Fibroblast of the aortic adventitia (primary cell): ENCODE measurements around the gene POLR2L. TPM values are rescaled to one million over a fixed set of nuclear protein-coding genes. Genes with fewer than 3 reads are reported as not detected.

Source experiments
- DNase-seq: peaks from one replicate; pipeline ENCODE4 v3.0.0-alpha.2; 2010; ENCODE audit warnings: low read depth
- H3K4me3 ChIP-seq: 2 replicates; pipeline ENCODE4 v1.5.1; 2011; ENCODE audit warnings: low read depth, mild to moderate bottlenecking, control low read depth, low read length, moderate library complexity
- total RNA-seq: library from RNA; depleted of rRNA; stranded (reverse); fragments of >200 nt; gene quantifications from 2 replicates; pipeline ENCODE4 v1.2.3, GENCODE V29; 2012; ENCODE audit warnings: low replicate concordance
- TF ChIP-seq, protein P1 (sequence below): IDR thresholded peaks from 2 replicates; pipeline ENCODE4 v1.5.1; 2011; ENCODE audit warnings: mild to moderate bottlenecking, low read length, control low read depth, inconsistent platforms; ENCODE audit not compliant: insufficient read depth

The POLR2L gene
- total RNA-seq, 1 donor = 135 TPM

DNA sequence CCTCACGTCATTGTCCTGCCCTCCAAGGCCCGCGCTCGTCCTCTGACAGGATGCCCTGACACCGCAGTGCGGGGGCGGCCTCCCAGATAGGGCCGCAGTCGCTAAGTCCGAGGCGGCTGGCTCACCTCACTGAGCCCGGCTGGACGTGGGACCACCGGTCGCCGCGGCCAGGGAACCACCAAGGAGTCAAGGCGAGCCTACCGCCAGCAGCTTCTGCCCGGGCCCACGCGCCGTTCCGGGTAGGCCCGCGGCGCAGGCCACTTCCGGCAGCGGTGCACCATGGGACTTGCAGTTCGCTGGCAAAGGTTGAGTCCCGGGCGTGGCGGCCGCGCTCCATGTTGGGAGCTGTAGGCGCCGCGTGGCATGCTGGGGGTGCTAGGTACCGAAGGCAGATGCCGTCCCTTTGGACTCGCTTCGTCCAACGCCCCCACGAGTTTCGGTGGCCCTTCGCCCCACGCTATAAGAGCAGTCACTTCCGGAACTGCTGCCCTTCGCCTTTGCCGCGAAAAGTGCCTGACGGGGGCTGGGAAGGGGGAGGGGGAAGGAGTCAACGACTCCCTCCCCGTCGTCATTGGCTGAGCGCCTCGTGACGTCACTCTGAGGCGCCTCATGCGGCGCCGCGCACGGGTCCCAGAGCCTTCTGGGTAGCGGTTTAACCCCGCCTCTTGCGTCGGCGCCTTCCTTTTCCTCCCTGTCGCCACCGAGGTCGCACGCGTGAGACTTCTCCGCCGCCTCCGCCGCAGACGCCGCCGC lies 32.9 kb downstream of the POLR2L start, which contains the start of gene RPLP2:
TSS of gene RPLP2 (plus strand) at position 681 of the 753 bp plus-strand sequence. CDS start 268 bp downstream, outside the sequence.
- DNase-seq = peak; percentile 96
- TF ChIP-seq, protein P1, sequence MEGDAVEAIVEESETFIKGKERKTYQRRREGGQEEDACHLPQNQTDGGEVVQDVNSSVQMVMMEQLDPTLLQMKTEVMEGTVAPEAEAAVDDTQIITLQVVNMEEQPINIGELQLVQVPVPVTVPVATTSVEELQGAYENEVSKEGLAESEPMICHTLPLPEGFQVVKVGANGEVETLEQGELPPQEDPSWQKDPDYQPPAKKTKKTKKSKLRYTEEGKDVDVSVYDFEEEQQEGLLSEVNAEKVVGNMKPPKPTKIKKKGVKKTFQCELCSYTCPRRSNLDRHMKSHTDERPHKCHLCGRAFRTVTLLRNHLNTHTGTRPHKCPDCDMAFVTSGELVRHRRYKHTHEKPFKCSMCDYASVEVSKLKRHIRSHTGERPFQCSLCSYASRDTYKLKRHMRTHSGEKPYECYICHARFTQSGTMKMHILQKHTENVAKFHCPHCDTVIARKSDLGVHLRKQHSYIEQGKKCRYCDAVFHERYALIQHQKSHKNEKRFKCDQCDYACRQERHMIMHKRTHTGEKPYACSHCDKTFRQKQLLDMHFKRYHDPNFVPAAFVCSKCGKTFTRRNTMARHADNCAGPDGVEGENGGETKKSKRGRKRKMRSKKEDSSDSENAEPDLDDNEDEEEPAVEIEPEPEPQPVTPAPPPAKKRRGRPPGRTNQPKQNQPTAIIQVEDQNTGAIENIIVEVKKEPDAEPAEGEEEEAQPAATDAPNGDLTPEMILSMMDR = no peak
- peak within 1 kb of the TSS; percentile 88 for H3K4me3 ChIP-seq

DNA sequence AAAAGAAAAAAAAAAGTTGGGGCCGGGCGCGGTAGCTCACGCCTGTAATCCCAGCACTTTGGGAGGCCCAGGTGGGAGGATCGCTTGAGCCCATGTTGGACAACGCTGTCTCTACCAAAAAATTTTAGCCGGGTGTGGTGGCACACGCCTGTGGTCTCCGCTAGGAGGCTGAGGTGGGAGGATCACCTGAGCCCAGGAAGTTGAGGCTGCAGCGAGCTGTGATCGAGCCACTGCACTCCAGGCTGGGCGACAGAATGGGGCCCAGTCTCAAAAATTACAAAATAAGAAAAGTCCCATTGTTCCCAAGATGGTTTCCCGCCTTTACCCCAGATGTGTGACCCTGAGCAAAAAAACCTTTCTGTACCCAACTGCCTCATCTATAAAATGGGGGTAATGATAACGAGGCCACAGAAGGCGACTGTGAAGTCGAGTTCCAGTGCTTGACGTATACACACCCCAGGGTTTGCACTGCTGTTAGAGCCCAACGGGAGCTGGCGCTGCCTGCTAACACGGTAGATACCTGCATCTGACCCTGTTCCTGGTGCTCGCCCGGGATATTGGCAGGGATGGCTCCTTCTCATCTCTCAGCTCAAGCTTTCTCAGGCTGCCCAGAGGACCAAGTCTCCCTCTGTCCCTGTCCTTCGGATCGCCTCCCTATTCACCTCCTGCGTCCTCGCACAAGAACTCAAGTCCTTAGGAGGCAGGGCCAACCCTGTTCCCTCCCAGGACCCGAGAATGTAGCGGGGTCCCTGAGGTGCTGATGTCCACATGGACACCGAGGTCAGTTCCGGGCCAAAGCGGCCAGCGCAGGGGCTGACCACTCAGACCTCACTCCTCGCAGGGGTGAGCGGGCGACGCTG lies 33.7 kb downstream of the POLR2L start:
- no peak for DNase-seq
- H3K4me3 ChIP-seq = peak overlapping the region; percentile 88
- TF ChIP-seq, protein P1 = no peak

DNA sequence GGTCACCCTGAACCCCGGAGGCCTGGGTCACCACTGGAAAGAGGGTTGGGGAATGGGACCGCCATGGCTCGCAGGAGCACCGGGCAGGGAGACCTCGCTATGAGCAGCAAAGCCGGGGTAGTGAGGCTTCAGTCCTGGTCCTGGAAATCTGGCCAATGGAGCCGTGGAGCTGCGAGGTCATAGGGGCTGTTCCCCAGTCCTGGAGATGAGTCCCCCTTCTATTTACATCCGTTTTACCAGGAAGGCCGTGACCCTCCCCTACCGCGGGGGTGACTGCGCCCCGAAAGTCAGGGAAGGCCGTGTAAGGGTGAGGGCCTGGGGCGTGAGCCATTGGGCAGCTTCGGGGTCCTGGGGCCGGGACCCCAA lies 37.7 kb downstream of the POLR2L start:
- no peak for DNase-seq
- peak overlapping the region; percentile 68 for H3K4me3 ChIP-seq
- TF ChIP-seq, protein P1 = no peak

DNA sequence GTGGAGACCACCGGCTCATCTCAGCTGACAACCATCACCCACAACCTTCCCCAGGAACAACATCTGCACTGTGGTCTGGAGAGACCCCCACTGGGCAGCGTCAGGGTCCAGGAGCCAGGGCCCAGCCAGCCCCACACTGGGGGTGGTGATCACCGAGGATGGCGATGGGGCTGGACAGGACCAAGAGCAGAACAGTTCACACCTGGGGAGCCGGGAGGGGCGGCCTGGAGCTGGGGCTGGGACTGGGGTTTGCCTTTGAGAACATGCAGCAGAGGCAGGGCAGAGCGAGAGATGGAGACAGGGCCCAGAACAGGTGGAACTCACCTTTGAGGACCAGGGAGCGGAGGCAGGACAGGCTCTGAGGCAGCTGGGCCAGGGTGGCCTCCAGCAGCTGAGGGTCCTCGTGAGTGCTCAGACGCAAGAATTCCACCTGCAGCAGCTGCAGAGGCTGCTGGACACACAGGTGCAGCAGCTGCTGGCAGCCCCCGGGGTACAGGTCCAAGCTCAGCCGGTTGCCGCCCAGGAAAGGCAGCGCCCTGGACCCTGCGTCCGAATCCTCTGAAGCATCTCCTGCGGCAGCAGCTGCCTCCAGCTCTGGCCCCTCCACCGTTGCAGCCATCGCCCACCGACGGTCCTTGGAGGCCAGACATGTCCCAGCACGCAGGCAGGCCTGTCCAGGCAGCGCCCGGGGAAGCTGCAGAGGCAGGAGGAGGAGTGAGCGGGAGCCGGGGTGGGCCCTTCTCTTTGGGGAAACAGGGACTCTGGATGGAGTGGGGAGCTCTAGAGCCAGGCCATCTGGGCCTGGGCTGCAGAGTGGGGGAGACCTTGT lies 38.3 kb downstream of the POLR2L start:
- peak overlapping the region; percentile 68 for H3K4me3 ChIP-seq
- DNase-seq = no peak
- TF ChIP-seq, protein P1 = no peak

DNA sequence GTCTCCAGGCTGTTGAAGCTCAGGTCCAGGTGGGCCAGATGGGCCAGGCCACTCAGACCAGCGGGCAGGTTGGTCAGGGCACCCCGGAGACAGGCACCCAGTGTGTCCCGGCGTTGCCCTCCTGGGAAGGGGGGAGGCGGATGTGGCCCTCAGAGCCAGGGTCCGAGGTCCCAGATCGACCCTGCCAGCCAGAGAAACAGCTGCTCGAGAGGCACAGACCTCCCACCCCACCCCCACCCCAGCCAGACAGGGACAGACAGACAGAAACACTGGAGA lies 38.9 kb downstream of the POLR2L start:
- H3K4me3 ChIP-seq = peak overlapping the region; percentile 68
- TF ChIP-seq, protein P1 = no peak
- DNase-seq = no peak

DNA sequence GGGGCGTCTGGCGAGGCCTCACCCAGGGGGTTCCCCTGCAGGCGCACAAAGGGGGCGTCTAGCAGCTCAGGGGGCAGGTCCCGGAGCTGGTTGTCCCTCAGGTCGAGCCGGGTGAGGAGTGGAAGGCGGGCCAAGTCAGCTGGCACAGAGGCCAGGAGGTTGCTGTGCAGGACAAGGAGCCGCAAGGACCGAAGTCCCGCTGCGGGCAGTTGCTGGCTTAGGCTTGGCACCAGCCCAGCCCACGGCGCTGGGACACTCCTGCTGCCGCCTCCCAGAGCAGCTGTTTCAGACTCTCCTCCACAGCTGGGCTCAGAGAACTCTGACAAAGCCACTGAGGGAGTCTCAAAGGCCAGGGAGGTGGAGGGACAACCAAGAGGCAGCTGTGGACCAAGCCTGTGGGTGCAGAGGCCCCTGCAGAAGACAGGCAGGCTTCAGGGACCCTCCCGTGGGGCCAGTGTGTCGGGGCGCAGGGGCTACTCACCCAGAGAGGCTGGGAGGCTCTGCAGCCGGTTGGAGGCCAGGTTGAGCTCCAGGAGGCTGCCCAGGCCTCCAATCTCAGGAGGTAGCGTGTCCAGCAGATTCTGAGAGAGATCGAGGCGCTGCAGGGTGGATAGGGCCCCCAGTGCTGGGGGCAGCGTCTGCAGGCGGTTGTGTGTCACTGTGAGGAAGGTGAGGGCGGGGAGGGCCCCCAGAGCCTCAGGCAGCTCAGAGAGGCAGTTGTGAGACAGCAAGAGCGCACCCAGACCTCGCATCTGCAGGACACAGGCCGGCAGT lies 39.4 kb downstream of the POLR2L start:
- peak overlapping the region; percentile 68 for H3K4me3 ChIP-seq
- TF ChIP-seq, protein P1 = no peak
- no peak for DNase-seq
